DOHH2 (cell line): ENCODE measurements around the gene CYSRT1.

Experiments used
- H3F3A ChIP-seq: fragments of 200-600 bp; sonication (generic), shearing (Covaris generic); 2 replicates; pipeline ENCODE4 v1.6.0; 2016; ENCODE audit warnings: antibody characterized with exemption, mild to moderate bottlenecking; ENCODE audit not compliant: control insufficient read depth, insufficient read depth
- H3K27ac ChIP-seq: fragments of 200-600 bp; sonication (generic); 2 replicates; pipeline ENCODE4 v1.5.1; 2014; ENCODE audit warnings: low read depth, mild to moderate bottlenecking, low read length, moderate library complexity
- H3K27me3 ChIP-seq: fragments of 200-600 bp; sonication (generic); 2 replicates; pipeline ENCODE4 v1.6.1; 2014; ENCODE audit warnings: mild to moderate bottlenecking, low read length, mixed read lengths; ENCODE audit not compliant: control insufficient read depth
- H3K36me3 ChIP-seq: fragments of 200-600 bp; sonication (generic); 2 replicates; pipeline ENCODE4 v1.6.1; 2014; ENCODE audit warnings: mild to moderate bottlenecking, low read length, moderate library complexity, mixed read lengths; ENCODE audit not compliant: control insufficient read depth
- H3K4me1 ChIP-seq: fragments of 200-600 bp; sonication (generic); 2 replicates; pipeline ENCODE4 v1.6.1; 2014; ENCODE audit warnings: mild to moderate bottlenecking, low read length, mixed read lengths; ENCODE audit not compliant: control insufficient read depth
- H3K4me2 ChIP-seq: fragments of 200-600 bp; sonication (generic); 2 replicates; pipeline ENCODE4 v1.6.0; 2014; ENCODE audit warnings: mild to moderate bottlenecking, low read length, moderate library complexity
- H3K4me3 ChIP-seq: fragments of 200-600 bp; sonication (generic); 2 replicates; pipeline ENCODE4 v1.5.1; 2014; ENCODE audit warnings: mild to moderate bottlenecking, low read length, mixed read lengths
- H3K79me2 ChIP-seq: fragments of 200-600 bp; sonication (generic); 2 replicates; pipeline ENCODE4 v1.6.1; 2014; ENCODE audit warnings: mild to moderate bottlenecking, low read length, mixed read lengths; ENCODE audit not compliant: control insufficient read depth
- H3K9me2 ChIP-seq: fragments of 200-600 bp; sonication (generic); replicated peaks from 2 replicates; pipeline ENCODE4 v1.6.1; 2014; ENCODE audit warnings: mild to moderate bottlenecking, low read length, mixed read lengths; ENCODE audit not compliant: control insufficient read depth
- H3K9me3 ChIP-seq: fragments of 200-600 bp; sonication (generic); 2 replicates; pipeline ENCODE4 v1.6.1; 2014; ENCODE audit warnings: antibody characterized with exemption, low read length, mixed read lengths; ENCODE audit not compliant: control insufficient read depth, insufficient read depth
- H4K20me1 ChIP-seq: fragments of 200-600 bp; sonication (generic); 2 replicates; pipeline ENCODE4 v1.6.0; 2014; ENCODE audit warnings: low read depth, mild to moderate bottlenecking, antibody characterized with exemption, low read length, moderate library complexity; ENCODE audit not compliant: control insufficient read depth, insufficient read depth
- EZH2phosphoT487 ChIP-seq: fragments of 200-600 bp; sonication (generic); IDR thresholded peaks from 2 replicates; pipeline ENCODE4 v1.6.1; 2017; ENCODE audit warnings: borderline replicate concordance, mild to moderate bottlenecking, antibody characterized with exemption, low read length, moderate library complexity, mixed read lengths
- TF ChIP-seq, protein P1 (sequence below): fragments of 200-600 bp; sonication (generic); IDR thresholded peaks from one replicate; pipeline ENCODE4 v1.5.1; 2014; ENCODE audit warnings: antibody characterized with exemption, mild to moderate bottlenecking, low read depth, low read length; ENCODE audit not compliant: poor library complexity, severe bottlenecking

Gene CYSRT1

DNA sequence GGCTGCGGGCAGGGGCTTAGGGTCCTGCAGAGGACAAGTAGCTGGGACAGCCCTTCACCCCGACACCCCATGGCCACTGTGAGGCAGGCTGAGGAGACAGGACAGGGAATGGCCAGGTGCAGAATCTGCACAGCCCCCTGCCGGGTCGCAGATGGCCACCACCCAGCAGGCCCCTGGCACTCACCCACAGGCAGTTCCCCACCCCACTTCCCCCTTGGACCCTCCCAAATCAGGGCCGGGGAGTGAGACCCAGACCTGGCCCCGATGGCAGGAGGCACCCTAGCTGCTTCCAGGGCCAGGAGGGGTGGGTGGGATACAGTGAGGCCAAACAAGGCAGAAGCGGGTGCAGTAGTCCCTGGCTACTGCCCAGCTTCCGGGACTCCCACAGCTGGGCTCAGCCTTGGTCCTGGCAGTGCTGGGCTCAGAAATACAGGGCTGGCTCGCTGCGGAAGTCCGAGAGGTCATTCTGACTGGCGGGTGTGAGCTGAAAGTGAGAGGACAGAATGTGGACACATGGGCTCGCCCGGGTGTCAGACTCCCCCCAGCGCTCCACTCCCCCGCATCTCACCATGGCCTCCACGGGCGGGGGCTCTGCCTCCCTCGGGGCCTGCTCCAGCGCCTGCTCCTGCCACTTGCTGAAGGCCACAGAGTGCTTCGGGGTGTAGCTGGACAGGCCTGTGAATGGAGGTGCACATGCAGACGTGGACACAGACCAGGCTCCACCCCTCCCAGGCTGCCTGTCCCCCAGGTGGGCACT, 33.1 kb upstream of the CYSRT1 start:
- Histone ChIP-seq H3K9me2 (no peaks in the 10 kb centered on the region), H3K27me3 (no peaks in the 10 kb centered on the region), H3K27ac (no peak overlapping the region), H3K79me2 (peaks cover 39% of the 10 kb centered on the region), H3K9me3 (no peaks in the 10 kb centered on the region), H3K4me3 (no peak overlapping the region), H4K20me1 (no peaks in the 10 kb centered on the region), H3F3A (no peaks in the 10 kb centered on the region), H3K4me2 (no peak overlapping the region), H3K4me1 (peaks cover 23% of the 10 kb centered on the region), H3K36me3 (peaks cover 39% of the 10 kb centered on the region)
- TF ChIP-seq EZH2phosphoT487, result no peak
- TF ChIP-seq, protein P1, sequence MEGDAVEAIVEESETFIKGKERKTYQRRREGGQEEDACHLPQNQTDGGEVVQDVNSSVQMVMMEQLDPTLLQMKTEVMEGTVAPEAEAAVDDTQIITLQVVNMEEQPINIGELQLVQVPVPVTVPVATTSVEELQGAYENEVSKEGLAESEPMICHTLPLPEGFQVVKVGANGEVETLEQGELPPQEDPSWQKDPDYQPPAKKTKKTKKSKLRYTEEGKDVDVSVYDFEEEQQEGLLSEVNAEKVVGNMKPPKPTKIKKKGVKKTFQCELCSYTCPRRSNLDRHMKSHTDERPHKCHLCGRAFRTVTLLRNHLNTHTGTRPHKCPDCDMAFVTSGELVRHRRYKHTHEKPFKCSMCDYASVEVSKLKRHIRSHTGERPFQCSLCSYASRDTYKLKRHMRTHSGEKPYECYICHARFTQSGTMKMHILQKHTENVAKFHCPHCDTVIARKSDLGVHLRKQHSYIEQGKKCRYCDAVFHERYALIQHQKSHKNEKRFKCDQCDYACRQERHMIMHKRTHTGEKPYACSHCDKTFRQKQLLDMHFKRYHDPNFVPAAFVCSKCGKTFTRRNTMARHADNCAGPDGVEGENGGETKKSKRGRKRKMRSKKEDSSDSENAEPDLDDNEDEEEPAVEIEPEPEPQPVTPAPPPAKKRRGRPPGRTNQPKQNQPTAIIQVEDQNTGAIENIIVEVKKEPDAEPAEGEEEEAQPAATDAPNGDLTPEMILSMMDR, result no peak

DNA sequence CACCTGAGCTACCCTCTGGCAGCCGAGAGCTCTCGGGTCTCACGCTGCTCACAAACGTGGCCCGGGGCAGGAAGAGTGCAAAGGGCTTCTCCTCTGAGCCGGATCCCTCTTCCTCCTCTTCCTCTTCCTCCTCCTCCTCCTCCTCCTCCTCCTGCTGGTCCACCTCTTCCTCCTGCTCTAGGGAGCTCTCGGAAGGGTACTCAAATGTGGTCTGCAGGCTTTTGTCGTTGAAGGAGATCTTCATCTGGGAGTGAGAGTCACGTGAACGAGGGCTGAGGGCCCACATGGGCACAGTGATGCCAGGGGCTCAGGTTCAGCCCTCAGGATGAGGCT, 32.6 kb upstream of the CYSRT1 start:
- Histone ChIP-seq H3K4me1 (peaks cover 17% of the 10 kb centered on the region), H3K79me2 (peaks cover 33% of the 10 kb centered on the region), H3K27ac (no peak overlapping the region), H3K36me3 (peaks cover 35% of the 10 kb centered on the region), H3K4me3 (no peak overlapping the region), H3K9me3 (no peaks in the 10 kb centered on the region), H4K20me1 (no peaks in the 10 kb centered on the region), H3K9me2 (no peaks in the 10 kb centered on the region), H3K27me3 (no peaks in the 10 kb centered on the region), H3F3A (no peaks in the 10 kb centered on the region), H3K4me2 (no peak overlapping the region)
- no peak for TF ChIP-seq EZH2phosphoT487
- TF ChIP-seq, protein P1, result no peak

DNA sequence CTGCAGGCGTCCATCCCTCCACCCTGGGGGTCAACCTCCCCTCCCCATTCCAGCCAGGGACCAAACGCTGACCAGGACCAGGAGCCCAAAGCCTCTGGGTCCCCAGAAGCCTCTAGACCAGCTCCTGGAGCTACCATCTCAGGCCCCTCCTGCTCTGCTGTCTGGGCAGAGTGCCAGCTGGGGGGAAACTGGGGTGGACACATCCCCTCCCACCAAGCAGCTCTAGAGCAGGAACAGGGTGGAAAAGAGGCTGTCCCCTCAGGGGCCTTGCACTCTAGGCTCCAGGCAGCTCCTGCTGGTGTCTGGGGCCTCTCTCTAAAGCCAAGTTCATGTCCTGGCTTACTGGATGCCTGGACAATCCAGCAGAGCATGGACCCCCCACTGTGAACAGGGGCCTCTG, 32.1 kb upstream of the CYSRT1 start:
- no peaks in the 10 kb centered on the region for H3K27me3 ChIP-seq
- H3K4me3 ChIP-seq, result no peak overlapping the region
- H3K4me2 ChIP-seq, result no peak overlapping the region
- H3K9me2 ChIP-seq, result no peaks in the 10 kb centered on the region
- H3K9me3 ChIP-seq, result no peaks in the 10 kb centered on the region
- TF ChIP-seq EZH2phosphoT487, result no peak
- TF ChIP-seq, protein P1, result no peak
- peaks cover 33% of the 10 kb centered on the region for H3K79me2 ChIP-seq
- peaks cover 16% of the 10 kb centered on the region for H3K4me1 ChIP-seq
- peaks cover 3% of the 10 kb centered on the region; the same call in 1 of the 2 replicates for H4K20me1 ChIP-seq
- peaks cover 34% of the 10 kb centered on the region for H3K36me3 ChIP-seq
- H3K27ac ChIP-seq, result no peak overlapping the region
- H3F3A ChIP-seq, result no peaks in the 10 kb centered on the region

DNA sequence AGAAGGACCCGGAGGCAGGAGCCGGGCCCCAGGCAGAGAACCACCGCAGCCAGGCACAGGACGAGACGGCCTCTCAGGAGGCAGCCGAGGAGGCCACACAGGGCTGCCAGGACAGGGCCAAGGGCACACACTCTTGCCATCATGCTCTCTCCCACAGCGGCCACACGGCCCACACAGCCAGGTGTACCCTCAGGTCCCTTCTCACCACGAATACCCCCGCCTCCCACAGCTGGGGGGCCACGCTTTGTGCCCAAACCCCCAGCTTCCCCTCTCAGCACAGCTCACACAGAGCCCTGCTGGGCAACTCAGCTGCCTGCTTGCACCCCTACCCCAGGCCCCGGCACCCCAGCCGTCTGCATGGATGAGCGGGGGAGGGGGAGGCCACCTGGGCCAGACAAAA, 31.2 kb upstream of the CYSRT1 start:
- Histone ChIP-seq H3K9me2 (no peaks in the 10 kb centered on the region), H3K4me3 (no peak overlapping the region), H3K27me3 (no peaks in the 10 kb centered on the region), H3K27ac (no peak overlapping the region), H3K9me3 (no peaks in the 10 kb centered on the region), H3K4me2 (no peak overlapping the region), H3K4me1 (peaks cover 24% of the 10 kb centered on the region), H3K79me2 (peaks cover 34% of the 10 kb centered on the region), H4K20me1 (peaks cover 3% of the 10 kb centered on the region; the same call in 1 of the 2 replicates), H3K36me3 (peaks cover 32% of the 10 kb centered on the region), H3F3A (no peaks in the 10 kb centered on the region)
- TF ChIP-seq EZH2phosphoT487, result no peak
- TF ChIP-seq, protein P1, result no peak
